Measurements from ENCODE around the gene HNRNPUL1.

Gene HNRNPUL1

DNA sequence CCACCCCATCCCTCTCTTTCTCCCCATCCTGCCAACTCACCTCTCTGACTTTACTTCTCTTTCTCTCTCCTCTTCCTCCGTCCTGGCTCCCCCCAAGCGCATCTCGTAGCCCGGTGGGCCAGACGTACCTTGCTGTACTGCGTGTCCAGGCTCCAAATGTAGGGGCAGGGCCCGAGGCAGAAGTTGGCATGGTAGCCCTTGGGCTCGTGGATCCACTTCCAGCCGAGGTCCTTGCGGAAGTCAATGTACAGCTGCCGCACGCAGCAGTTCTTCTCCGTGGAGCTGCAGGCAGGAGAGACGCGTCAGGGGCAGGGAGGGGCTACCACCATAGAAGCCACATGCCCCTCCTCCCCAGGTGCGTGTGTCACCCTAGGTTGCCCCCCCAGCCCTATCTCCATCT lies 67.8 kb downstream of the HNRNPUL1 start:
- H3K4ac ChIP-seq (ENCODE audit: low read length), result no peak overlapping the region
- no peak overlapping the region for H4K8ac ChIP-seq (ENCODE audit: low read depth, low read length)
- no peaks in the 10 kb centered on the region for H3K9me3 ChIP-seq (replicated peaks in 1 of 2; ENCODE audit: control insufficient read depth in 2 of 2, insufficient read depth in 1 of 2, low read depth in 1 of 2, low read length in 2 of 2)
- H2BK15ac ChIP-seq (ENCODE audit: low read length), result no peak overlapping the region
- no peak for DNase-seq (ENCODE audit: low spot score)
- H3K4me3 ChIP-seq (ENCODE audit: low read length in 2 of 2), result no peak overlapping the region
- no peak overlapping the region for H4K91ac ChIP-seq (ENCODE audit: low read depth, low read length, poor library complexity)
- no peak overlapping the region for H3K14ac ChIP-seq (ENCODE audit: low read length)
- H3K36me3 ChIP-seq (replicated peaks in 1 of 2; ENCODE audit: control insufficient read depth in 2 of 2, insufficient read depth in 2 of 2, low read length in 2 of 2), result peaks cover 0 to 3% of the 10 kb centered on the region in 2 donors
- no peaks in the 10 kb centered on the region for H3K79me1 ChIP-seq (ENCODE audit: low read depth, low read length)
- H3K9ac ChIP-seq (ENCODE audit: low read depth, low read length, poor library complexity), result peak overlapping the region; percentile 36
- H2AFZ ChIP-seq (ENCODE audit: low read length), result no peak overlapping the region
- H2AK5ac ChIP-seq (ENCODE audit: low read depth, low read length), result peak overlapping the region; percentile 58
- H3K27me3 ChIP-seq (ENCODE audit: control insufficient read depth in 3 of 3, insufficient read depth in 3 of 3, low read depth in 1 of 3, low read length in 3 of 3), result peaks cover 0 to 28% (median 0%) of the 10 kb centered on the region in 3 experiments
- no peak overlapping the region for H2BK5ac ChIP-seq (ENCODE audit: low read length)
- H3K27ac ChIP-seq (replicated peaks; ENCODE audit: low read length), result no peak overlapping the region
- H2BK120ac ChIP-seq (ENCODE audit: low read depth, low read length), result no peak overlapping the region
- H3K4me2 ChIP-seq (ENCODE audit: insufficient read depth, low read length, poor library complexity, severe bottlenecking), result no peak overlapping the region
- H3K23ac ChIP-seq (ENCODE audit: low read depth, low read length, poor library complexity), result peak overlapping the region; percentile 14
- H2BK12ac ChIP-seq (ENCODE audit: low read length), result no peak overlapping the region
- H3K4me1 ChIP-seq (ENCODE audit: control insufficient read depth in 2 of 2, insufficient read depth in 1 of 2, low read depth in 1 of 2, low read length in 2 of 2), result peaks cover 4 to 8% of the 10 kb centered on the region in 2 donors
- H3K18ac ChIP-seq (ENCODE audit: low read length), result no peak overlapping the region
- WGBS, 2 donors (ENCODE audit: extremely low coverage in 2 of 2, insufficient read length in 2 of 2, insufficient replicate concordance in 1 of 2), result no CpG with 5 or more reads among the region's 16 CpGs

- no peak overlapping the region for H4K8ac ChIP-seq (ENCODE audit: low read depth, low read length)
- H2BK15ac ChIP-seq (ENCODE audit: low read length), result no peak overlapping the region
- DNase-seq (ENCODE audit: low spot score), result no peak
- WGBS, 2 donors (ENCODE audit: extremely low coverage in 2 of 2, insufficient read length in 2 of 2, insufficient replicate concordance in 1 of 2), result no CpG with 5 or more reads among the region's 5 CpGs
- no peak overlapping the region for H3K4me2 ChIP-seq (ENCODE audit: insufficient read depth, low read length, poor library complexity, severe bottlenecking)
- H3K4me1 ChIP-seq (ENCODE audit: control insufficient read depth in 2 of 2, insufficient read depth in 1 of 2, low read depth in 1 of 2, low read length in 2 of 2), result peaks cover 0 to 5% of the 10 kb centered on the region in 2 donors
- no peaks in the 10 kb centered on the region for H3K9me3 ChIP-seq (replicated peaks in 1 of 2; ENCODE audit: control insufficient read depth in 2 of 2, insufficient read depth in 1 of 2, low read depth in 1 of 2, low read length in 2 of 2)
- no peak overlapping the region for H2AK5ac ChIP-seq (ENCODE audit: low read depth, low read length)
- H3K27me3 ChIP-seq (ENCODE audit: control insufficient read depth in 3 of 3, insufficient read depth in 3 of 3, low read depth in 1 of 3, low read length in 3 of 3), result peaks cover 0 to 23% (median 0%) of the 10 kb centered on the region in 3 experiments
- H3K14ac ChIP-seq (ENCODE audit: low read length), result no peak overlapping the region
- peaks cover 0 to 3% of the 10 kb centered on the region in 2 donors for H3K36me3 ChIP-seq (replicated peaks in 1 of 2; ENCODE audit: control insufficient read depth in 2 of 2, insufficient read depth in 2 of 2, low read length in 2 of 2)
- no peak overlapping the region for H3K4ac ChIP-seq (ENCODE audit: low read length)
- no peak overlapping the region for H3K27ac ChIP-seq (replicated peaks; ENCODE audit: low read length)
- no peak overlapping the region for H2BK12ac ChIP-seq (ENCODE audit: low read length)
- H3K23ac ChIP-seq (ENCODE audit: low read depth, low read length, poor library complexity), result no peak overlapping the region
- no peak overlapping the region for H3K9ac ChIP-seq (ENCODE audit: low read depth, low read length, poor library complexity)
- H3K18ac ChIP-seq (ENCODE audit: low read length), result no peak overlapping the region
- H3K4me3 ChIP-seq (ENCODE audit: low read length in 2 of 2), result no peak overlapping the region
- no peaks in the 10 kb centered on the region for H3K79me1 ChIP-seq (ENCODE audit: low read depth, low read length)
- no peak overlapping the region for H4K91ac ChIP-seq (ENCODE audit: low read depth, low read length, poor library complexity)
- H2BK120ac ChIP-seq (ENCODE audit: low read depth, low read length), result no peak overlapping the region
- no peak overlapping the region for H2AFZ ChIP-seq (ENCODE audit: low read length)
- no peak overlapping the region for H2BK5ac ChIP-seq (ENCODE audit: low read length)
Observed at GRCh38 chr19:41332468-41332867, 68.3 kb downstream of the HNRNPUL1 start.

DNA sequence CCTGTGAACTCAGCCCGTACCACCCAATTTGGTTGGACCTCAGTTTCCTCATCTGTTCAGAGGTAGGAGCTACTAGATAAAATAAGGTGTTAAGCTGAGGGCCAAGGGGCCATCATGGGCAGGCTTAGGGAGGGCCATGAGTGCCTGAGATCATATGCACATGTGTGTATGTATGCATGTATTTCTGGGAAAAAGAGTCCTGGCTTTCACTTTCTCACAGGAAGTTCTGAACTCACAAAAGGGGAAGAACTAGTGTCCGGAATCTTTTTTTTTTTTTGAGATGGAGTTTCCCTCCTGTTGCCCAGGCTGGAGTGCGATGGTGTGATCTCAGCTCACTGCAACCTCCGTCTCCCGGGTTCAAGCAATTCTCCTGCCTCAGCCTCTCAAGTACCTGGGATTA lies 70.6 kb downstream of the HNRNPUL1 start:
- H3K4me3 ChIP-seq (ENCODE audit: low read length in 2 of 2), result no peak overlapping the region
- H3K14ac ChIP-seq (ENCODE audit: low read length), result no peak overlapping the region
- no peak overlapping the region for H2BK15ac ChIP-seq (ENCODE audit: low read length)
- H3K4me1 ChIP-seq (ENCODE audit: control insufficient read depth in 2 of 2, insufficient read depth in 1 of 2, low read depth in 1 of 2, low read length in 2 of 2), result peaks cover 0 to 2% of the 10 kb centered on the region in 2 donors
- no peaks in the 10 kb centered on the region for H3K36me3 ChIP-seq (replicated peaks in 1 of 2; ENCODE audit: control insufficient read depth in 2 of 2, insufficient read depth in 2 of 2, low read length in 2 of 2)
- no CpG with 5 or more reads among the region's 5 CpGs for WGBS, 2 donors (ENCODE audit: extremely low coverage in 2 of 2, insufficient read length in 2 of 2, insufficient replicate concordance in 1 of 2)
- H4K91ac ChIP-seq (ENCODE audit: low read depth, low read length, poor library complexity), result no peak overlapping the region
- H3K9ac ChIP-seq (ENCODE audit: low read depth, low read length, poor library complexity), result no peak overlapping the region
- H2AFZ ChIP-seq (ENCODE audit: low read length), result no peak overlapping the region
- H4K8ac ChIP-seq (ENCODE audit: low read depth, low read length), result no peak overlapping the region
- no peaks in the 10 kb centered on the region for H3K79me1 ChIP-seq (ENCODE audit: low read depth, low read length)
- no peak overlapping the region for H3K23ac ChIP-seq (ENCODE audit: low read depth, low read length, poor library complexity)
- no peak overlapping the region for H2BK120ac ChIP-seq (ENCODE audit: low read depth, low read length)
- H2BK12ac ChIP-seq (ENCODE audit: low read length), result no peak overlapping the region
- no peak overlapping the region for H2BK5ac ChIP-seq (ENCODE audit: low read length)
- H2AK5ac ChIP-seq (ENCODE audit: low read depth, low read length), result no peak overlapping the region
- H3K18ac ChIP-seq (ENCODE audit: low read length), result no peak overlapping the region
- peaks cover 0 to 18% (median 0%) of the 10 kb centered on the region in 3 experiments for H3K27me3 ChIP-seq (ENCODE audit: control insufficient read depth in 3 of 3, insufficient read depth in 3 of 3, low read depth in 1 of 3, low read length in 3 of 3)
- H3K4me2 ChIP-seq (ENCODE audit: insufficient read depth, low read length, poor library complexity, severe bottlenecking), result no peak overlapping the region
- no peak for DNase-seq (ENCODE audit: low spot score)
- no peaks in the 10 kb centered on the region for H3K9me3 ChIP-seq (replicated peaks in 1 of 2; ENCODE audit: control insufficient read depth in 2 of 2, insufficient read depth in 1 of 2, low read depth in 1 of 2, low read length in 2 of 2)
- H3K27ac ChIP-seq (replicated peaks; ENCODE audit: low read length), result no peak overlapping the region
- H3K4ac ChIP-seq (ENCODE audit: low read length), result no peak overlapping the region

- Histone ChIP-seq H4K91ac (ENCODE audit: low read depth, low read length, poor library complexity) (no peak overlapping the region), H3K14ac (ENCODE audit: low read length) (no peak overlapping the region), H3K4ac (ENCODE audit: low read length) (no peak overlapping the region), H2BK120ac (ENCODE audit: low read depth, low read length) (no peak overlapping the region), H3K36me3 (replicated peaks in 1 of 2; ENCODE audit: control insufficient read depth in 2 of 2, insufficient read depth in 2 of 2, low read length in 2 of 2) (peaks cover 0 to 1% of the 10 kb centered on the region in 2 donors), H3K79me1 (ENCODE audit: low read depth, low read length) (no peaks in the 10 kb centered on the region), H2AFZ (ENCODE audit: low read length) (no peak overlapping the region), H2BK5ac (ENCODE audit: low read length) (no peak overlapping the region), H3K18ac (ENCODE audit: low read length) (no peak overlapping the region), H3K9ac (ENCODE audit: low read depth, low read length, poor library complexity) (no peak overlapping the region), H2AK5ac (ENCODE audit: low read depth, low read length) (no peak overlapping the region), H2BK15ac (ENCODE audit: low read length) (no peak overlapping the region), H3K4me2 (ENCODE audit: insufficient read depth, low read length, poor library complexity, severe bottlenecking) (no peak overlapping the region), H3K4me1 (ENCODE audit: control insufficient read depth in 2 of 2, insufficient read depth in 1 of 2, low read depth in 1 of 2, low read length in 2 of 2) (peaks cover 0 to 2% of the 10 kb centered on the region in 2 donors), H3K23ac (ENCODE audit: low read depth, low read length, poor library complexity) (no peak overlapping the region), H3K9me3 (replicated peaks in 1 of 2; ENCODE audit: control insufficient read depth in 2 of 2, insufficient read depth in 1 of 2, low read depth in 1 of 2, low read length in 2 of 2) (no peaks in the 10 kb centered on the region), H3K27ac (replicated peaks; ENCODE audit: low read length) (no peak overlapping the region), H4K8ac (ENCODE audit: low read depth, low read length) (no peak overlapping the region), H3K27me3 (ENCODE audit: control insufficient read depth in 3 of 3, insufficient read depth in 3 of 3, low read depth in 1 of 3, low read length in 3 of 3) (peaks cover 0 to 17% (median 0%) of the 10 kb centered on the region in 3 experiments), H2BK12ac (ENCODE audit: low read length) (no peak overlapping the region), H3K4me3 (ENCODE audit: low read length in 2 of 2) (no peak overlapping the region)
- no CpG with 5 or more reads among the region's 10 CpGs for WGBS, 2 donors (ENCODE audit: extremely low coverage in 2 of 2, insufficient read length in 2 of 2, insufficient replicate concordance in 1 of 2)
- DNase-seq (ENCODE audit: low spot score), result no peak
Observed at GRCh38 chr19:41335467-41335866, 71.3 kb downstream of the HNRNPUL1 start.

All from neuronal stem cell (in vitro differentiated cells).